Right lobe of liver (tissue), 4 donors: ENCODE data around the gene ADAMTS14.

Source experiments
- POLR2A ChIP-seq: fragments of 450-650 bp; IDR thresholded peaks from one replicate; pipeline ENCODE4 v1.6.1; 2017; ENCODE audit warnings: antibody characterized with exemption, mild to moderate bottlenecking
- TF ChIP-seq, protein P1 (sequence below), 4 donors: fragments of 200-600 bp in 3 of 4; fragments of 450-650 bp in 1 of 4; IDR thresholded peaks; one replicate each; pipeline versions ENCODE4 v1.5.1 to v1.8.0; 2016 to 2022; ENCODE audit warnings: antibody characterized with exemption in 4 of 4, mild to moderate bottlenecking in 2 of 4
- donor health status: DM: no; HTN: no; CAD: no.
- donor health status: DM: no; HTN: no; CAD: no.
- donor health status: DM: no; HTN: yes; CAD: no.

DNA sequence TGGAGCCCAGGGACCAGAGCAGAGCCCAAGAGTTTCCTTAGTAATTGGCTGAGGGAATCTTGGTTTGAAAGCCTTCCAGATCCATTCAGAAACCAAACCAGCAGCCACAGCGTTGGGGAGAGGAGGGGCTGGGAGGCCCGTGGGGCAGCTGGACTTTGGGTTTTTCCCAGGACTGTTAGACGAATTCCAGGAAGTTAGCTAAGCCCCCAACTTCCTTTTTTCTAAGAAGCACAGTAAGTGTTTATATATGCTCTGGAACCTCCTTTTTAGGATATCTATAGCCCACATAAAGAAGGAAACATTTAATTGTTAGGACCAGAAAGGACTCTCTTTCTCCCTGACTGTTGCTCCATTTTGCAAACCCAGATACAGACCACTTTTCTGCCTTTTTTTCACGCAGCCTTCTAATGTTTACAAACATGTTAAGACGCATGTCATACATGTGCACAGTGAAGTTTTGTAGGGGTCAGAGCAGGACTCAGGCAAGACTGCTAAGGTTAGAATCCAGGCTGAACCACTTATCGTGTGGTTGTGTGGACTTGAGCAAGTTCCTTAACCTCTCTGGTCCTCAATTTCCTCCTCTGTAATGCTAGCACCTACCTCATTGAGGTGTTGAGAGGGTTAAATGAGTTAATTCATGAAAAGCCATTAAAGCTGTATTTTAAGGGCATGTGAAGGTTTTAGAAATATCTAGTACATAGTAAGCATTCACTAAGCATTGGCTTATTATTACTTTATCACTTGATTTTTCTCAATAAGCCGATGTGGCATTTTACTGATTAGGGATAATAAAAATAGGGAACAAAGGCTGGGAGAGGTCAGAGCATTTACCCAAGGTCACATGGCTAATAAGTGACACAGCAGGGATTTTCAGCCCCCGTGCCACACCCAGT, 70.5 kb downstream of the ADAMTS14 start:
- TF ChIP-seq POLR2A, result no peak
- TF ChIP-seq, protein P1, sequence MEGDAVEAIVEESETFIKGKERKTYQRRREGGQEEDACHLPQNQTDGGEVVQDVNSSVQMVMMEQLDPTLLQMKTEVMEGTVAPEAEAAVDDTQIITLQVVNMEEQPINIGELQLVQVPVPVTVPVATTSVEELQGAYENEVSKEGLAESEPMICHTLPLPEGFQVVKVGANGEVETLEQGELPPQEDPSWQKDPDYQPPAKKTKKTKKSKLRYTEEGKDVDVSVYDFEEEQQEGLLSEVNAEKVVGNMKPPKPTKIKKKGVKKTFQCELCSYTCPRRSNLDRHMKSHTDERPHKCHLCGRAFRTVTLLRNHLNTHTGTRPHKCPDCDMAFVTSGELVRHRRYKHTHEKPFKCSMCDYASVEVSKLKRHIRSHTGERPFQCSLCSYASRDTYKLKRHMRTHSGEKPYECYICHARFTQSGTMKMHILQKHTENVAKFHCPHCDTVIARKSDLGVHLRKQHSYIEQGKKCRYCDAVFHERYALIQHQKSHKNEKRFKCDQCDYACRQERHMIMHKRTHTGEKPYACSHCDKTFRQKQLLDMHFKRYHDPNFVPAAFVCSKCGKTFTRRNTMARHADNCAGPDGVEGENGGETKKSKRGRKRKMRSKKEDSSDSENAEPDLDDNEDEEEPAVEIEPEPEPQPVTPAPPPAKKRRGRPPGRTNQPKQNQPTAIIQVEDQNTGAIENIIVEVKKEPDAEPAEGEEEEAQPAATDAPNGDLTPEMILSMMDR (IDR thresholded peaks at IDR 0.05), result no peak
